Islet precursor cell (in vitro differentiated cells): Measurements from ENCODE around the gene ZNF18.

Source experiments
- DNase-seq: peaks from one replicate; pipeline ENCODE4 v3.0.0-alpha.2; 2018

Gene ZNF18, protein sequence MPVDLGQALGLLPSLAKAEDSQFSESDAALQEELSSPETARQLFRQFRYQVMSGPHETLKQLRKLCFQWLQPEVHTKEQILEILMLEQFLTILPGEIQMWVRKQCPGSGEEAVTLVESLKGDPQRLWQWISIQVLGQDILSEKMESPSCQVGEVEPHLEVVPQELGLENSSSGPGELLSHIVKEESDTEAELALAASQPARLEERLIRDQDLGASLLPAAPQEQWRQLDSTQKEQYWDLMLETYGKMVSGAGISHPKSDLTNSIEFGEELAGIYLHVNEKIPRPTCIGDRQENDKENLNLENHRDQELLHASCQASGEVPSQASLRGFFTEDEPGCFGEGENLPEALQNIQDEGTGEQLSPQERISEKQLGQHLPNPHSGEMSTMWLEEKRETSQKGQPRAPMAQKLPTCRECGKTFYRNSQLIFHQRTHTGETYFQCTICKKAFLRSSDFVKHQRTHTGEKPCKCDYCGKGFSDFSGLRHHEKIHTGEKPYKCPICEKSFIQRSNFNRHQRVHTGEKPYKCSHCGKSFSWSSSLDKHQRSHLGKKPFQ

DNA sequence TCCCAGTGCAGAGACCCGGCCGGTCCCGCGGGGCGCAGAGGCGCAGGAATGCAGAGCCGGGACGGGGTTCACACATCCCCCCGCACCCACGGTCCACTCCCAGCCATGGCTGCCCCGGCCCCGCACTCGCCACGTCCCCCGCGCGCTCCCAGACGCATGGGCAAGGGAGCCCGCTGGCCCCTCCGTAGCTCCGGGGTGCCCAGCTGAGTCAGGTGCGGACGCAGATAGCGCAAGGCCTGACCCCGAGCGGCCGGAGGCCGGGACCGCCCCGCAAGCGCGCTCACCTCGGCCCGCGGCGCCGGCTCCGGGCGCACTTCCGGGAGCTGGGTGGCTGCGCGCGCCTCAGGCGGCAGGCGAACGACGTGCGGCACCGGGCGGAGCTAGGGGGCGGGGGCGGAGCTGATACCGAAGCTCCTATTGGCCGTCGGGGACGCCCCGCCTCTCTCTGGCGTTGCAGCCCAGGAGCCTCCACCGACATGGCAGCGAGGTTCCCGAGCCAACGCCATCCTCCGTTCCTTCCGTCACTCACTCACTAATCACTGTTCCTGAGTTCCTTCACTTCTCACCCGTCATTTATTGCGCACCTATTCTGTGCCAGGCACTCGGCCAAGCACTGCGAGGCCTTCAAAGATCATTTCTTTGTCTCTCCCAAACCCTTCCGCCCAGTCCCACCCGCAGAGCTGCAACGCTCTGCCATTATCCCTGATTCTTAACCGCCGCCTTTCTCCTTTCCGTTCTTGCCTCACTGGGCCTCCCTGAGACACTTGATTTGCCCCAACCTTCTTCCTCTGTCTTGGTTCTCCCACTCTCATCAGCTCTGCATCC lies at the start of gene ZNF18:
TSS of gene ZNF18 (minus strand) at position 329 of the 825 bp plus-strand sequence. CDS start 4,646 bp downstream, outside the sequence.
- peak; percentile 99 for DNase-seq

DNA sequence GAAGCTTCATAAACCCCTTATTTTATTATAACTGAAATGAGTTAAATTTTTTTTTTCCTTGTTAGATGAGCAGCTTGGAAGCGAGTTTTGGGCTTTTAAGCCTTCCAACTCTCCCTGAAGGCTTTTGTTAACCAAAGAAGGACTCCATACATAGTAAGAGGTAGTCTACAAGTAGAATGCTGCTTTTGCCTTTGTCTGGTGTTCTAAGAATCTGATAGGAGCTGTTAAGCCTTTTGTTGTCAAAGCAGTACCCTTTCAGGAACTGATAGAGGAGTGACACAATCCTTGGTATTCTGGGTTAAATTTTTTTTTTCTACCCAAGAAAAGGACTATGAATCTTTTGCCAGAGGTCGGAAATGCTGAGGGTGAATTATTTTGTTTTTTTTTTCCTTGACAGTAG lies 49.5 kb upstream of the ZNF18 start:
- no peak for DNase-seq

DNA sequence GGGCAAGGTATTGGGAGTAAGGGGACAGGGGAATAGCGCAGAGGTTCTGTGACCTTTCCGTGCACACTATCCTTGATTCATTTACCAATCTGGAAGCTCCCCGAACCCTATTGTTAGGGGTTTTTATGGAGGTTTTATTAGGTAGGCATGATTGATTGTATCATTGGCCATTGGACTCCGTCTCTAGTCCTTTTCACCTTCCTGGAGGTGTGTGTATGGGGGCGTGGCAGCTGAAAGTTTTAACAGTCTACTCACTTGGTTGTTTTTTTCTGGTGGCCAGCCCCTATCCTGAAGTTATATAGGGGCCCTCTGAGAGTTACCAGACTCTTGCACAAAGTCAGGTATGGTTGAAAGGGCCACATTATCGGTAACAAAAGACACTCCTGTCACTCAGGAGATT lies 46.4 kb upstream of the ZNF18 start:
- no peak for DNase-seq

DNA sequence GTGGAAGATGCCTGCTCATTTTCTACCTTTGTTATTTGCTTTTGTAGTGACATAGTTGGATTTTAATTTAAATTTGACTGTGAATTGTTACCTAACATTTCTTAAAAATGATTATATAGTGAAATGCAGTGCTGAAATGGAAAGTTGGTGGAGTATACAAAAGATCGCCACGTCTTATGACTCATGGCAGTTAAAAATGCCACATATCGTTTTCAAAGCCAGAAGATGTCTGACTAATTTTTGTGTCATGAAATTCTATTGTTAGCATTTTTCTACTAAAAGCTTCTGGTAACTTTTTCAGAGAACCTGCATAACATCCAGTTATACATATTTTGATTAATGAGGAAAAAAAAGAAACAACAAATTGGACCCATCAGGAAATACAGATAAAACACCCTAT lies 44.0 kb upstream of the ZNF18 start:
- DNase-seq = no peak

DNA sequence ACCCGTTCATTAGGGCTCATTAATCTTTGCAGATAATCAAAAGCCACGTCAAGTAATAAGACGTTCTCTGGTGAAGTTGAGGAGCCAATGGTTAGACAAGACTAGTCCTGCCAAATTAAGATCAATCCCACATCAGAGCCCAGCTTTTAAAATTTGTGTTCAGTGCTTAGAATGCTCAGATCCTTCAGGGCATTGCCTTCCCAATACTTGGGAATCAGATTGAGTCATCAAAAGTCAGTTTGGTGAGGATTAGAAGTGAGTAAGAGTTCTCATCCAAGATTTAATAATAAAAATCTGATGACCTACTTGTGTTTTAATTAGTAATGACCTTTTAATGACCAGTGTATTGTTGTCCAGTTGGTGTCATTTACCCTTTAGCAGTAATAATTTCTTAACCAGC lies 43.2 kb upstream of the ZNF18 start:
- no peak for DNase-seq

DNA sequence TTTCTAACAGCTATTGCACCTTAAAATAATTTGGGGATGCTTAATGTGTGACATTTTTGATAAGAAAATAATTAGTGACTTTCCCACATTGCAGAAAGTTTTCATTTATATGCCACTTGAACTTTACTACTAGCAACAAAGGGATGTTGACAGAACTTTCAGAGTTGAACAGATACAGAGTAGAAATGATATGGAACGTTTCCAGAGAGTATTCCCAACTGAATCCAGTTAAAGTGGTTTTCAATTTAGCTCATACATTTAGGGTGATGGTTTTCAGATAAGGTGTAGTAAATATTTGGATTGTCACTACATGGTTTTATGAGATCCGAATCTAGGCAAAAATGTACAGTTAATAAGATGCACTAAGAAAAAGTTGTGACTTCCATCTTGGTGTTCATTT lies 40.7 kb upstream of the ZNF18 start:
- DNase-seq = no peak

DNA sequence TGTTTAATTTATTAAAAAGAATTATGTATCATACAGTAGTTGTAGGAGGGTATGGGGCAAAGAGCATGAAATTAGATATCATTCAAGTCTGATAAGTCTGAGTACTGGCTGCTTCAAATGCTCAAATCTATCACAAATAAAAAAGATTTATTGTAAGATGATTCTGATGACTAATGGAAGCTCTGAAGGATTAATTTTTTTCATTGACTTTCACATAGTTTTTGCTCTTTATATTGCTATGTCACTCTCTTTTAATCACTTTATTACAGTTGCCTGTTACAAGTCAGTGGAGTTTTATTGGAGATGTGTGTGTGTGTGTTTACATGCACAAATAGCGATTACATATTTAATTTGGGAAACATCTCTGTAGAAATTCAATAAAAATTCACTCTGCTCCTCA lies 38.4 kb upstream of the ZNF18 start:
- DNase-seq = no peak

DNA sequence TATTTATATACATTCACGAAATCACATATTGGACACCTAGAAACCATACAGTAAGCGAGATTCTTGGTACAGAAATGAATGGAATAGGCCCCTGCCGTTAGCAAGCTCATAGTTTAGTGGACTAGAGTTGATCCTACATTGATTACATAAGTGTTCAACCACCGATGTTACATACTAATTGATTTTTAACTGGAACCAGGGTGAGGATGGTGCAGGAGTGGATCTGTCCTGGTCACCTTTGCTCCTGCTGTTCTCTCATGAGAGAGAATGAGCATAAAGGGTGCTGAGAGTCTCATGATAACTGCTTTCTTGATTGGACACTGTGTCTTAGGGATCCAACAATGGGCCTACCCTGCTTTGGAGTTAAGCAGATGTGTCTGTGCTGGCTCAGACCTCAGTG lies 37.3 kb upstream of the ZNF18 start:
- DNase-seq = no peak

DNA sequence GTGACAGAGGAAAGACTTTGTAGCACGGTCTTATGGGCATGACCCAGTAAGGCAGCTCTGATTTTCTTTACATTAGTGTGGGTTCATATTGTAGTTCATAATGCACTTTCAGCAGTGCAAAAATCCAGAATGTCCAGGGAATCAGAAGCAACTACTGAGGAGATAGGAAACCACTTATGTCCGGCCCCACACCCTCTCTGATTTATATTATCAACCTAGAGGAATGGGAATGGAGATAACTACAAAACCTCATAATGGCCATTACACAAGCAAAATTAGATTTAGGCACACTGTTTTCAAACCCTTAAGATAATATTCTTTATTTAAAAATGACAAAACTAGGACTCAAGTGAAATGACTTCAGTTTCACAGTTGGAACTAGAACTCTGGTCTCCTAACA lies 31.3 kb upstream of the ZNF18 start:
- DNase-seq = no peak

DNA sequence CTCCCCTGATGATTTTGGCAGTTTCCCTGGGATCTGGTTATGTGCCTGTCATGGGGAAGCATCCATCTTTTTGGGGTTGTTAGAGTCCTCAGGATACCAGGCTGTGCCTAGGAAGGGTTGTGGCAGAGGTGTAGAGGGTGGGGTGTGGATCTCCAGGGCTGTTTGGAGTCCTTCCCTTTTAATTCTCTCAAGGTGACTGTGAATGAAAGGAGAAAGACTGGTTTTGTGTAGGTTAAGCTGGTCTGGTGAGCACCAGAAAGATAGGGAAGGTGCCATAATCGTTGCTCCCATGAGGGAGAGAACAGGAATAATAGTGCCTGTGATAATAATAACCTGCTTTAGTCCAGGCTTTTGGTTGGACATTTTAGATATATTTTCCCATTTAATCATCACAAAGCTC lies 30.4 kb upstream of the ZNF18 start:
- no peak for DNase-seq

DNA sequence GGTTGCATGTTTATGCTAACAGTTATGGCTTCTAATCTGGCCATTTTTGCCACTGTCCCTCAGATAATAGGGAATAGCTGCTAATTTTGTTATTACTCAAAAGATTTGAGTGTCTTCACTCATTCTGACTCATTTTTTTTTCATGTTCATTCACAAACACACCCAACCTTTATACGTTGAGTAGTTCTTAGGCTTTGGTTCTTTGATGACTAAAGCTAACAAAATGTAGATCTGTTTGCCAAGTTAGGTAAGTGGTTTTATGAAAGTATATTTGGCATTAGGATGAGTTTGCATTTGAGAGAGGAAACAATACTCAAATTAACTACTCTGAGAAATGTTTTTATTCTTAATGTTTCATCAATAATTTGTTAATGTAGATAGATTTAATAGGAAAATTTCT lies 27.1 kb upstream of the ZNF18 start:
- DNase-seq = no peak

DNA sequence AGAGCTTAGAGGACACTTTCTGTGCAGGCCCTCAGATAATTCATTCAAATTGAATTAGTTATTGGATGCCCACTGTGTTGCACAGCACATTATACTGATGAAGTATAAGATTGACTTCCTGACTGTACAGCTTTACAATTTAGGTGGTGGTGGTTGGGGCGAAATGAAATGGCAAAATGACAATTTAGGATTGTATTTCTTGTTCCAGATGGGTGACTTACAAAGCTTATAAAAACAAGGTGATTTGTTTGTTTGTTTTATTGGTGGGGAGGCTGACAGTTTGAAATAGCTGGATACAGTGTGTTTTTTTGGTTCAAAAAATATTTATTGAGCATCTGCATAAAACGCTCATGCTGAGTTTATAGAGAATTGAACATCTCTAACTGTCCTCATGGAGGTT lies 25.0 kb upstream of the ZNF18 start:
- DNase-seq = no peak

DNA sequence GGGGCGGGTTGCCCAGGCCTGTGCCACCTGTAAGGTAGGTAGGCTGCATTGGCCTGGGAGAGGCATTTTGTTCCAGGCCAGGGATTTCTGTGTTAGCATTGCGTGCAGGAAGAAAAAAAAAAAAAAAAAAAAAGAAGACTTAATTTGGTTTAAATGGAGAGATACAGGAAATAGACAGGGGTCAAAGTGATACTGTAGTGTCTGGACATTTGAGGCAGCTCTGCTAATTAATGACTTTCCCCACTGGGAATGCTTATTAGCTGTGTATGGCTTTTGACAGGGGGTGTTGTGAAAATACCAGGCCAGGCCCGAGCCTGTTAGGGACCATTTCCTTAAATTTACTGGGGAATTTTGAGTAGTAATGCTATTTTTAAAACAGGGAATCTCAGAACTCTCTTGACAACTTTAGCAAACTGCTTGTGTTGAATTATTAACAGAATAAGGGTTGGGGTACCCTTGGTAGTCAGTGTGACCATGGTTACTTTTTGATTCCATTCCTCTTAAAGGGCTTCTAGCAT lies 24.4 kb upstream of the ZNF18 start:
- no peak for DNase-seq

DNA sequence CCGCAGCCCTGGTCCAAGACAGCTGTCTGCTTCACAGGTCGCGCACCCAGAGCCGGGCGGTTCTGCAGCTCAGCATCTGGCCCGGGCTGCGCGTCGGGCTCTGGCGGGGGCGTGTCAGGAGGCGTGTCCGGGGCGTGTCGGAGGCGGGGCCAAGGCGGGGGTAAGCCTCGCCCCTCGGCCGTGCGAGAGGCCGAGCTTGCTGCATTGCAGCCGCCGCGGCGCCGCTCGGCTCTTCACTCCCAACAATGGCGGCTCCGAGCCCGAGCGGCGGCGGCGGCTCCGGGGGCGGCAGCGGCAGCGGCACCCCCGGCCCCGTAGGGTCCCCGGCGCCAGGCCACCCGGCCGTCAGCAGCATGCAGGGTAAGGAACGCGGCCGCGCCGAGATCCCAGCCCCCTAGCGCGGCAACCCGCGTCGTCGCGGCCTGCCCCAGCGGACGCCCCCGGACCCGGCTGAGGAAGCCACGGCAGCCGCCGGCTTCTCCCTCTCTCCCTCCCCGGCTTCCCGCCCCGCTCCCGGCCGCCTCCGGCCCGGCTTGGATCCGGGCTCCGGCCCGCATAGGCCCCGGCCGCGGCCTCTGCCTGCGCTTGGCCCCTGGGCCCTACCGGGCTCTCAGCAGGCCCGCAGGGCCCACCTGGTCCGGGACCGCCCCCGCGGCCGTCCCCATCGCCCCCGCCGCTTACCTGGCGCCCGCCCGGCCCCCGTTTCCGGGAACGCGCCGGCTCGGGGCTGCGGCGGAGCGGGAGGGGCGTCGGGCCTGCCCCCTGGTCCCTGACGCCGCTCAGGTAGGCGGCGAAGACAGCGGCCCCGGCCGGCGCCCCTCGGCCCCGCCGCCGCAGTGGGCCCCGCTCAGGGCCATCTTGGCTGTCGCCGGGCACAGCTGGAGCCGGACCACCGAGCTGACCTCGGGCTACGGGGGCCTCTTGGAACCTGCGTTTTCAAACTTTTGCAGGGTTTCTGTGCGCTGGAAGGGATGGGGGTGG lies 23.7 kb upstream of the ZNF18 start, which contains the start of gene MAP2K4:
TSS of gene MAP2K4 (plus strand) at position 236 of the 981 bp plus-strand sequence. CDS start at position 246, 10 bp downstream.
- DNase-seq = peak; percentile 98

DNA sequence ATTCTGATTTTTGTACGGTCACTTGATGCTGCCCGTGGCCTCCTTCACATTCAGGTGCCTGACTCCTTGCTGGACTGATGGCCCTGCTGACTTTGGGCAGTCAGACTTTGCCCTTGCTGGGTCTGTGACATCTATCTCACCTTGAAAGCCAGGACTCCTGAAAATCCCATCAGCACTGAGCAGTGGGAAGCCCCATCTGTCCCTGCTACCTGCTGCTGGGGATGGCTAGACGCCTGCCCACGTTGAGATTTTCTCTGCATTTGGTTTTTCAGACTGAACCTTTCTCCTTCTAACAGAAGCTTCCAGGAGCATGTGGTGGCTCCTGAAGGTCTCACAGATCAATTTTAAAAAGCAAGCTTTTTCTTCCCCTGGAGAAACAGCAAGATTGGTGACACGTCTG lies 10.2 kb upstream of the ZNF18 start:
- no peak for DNase-seq

DNA sequence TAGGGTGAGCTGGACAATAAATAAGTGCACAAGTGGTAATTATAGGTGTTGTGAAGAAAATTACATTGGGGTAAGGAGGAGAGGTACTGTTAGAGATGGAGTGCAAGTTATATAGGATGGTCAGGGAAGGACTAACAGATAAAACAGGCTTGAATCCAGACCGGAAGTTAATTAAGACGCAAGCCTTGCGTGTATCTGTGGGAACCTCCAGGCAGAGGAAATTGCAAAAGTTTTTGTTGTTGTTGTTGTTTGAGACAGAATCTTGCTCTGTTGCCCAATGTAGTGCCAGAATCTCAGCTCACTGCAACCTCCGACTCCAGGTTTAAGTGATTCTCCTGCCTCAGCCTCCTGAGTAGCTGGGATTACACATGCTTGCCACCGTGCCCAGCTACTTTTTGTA lies 2.4 kb upstream of the ZNF18 start:
- no peak for DNase-seq

DNA sequence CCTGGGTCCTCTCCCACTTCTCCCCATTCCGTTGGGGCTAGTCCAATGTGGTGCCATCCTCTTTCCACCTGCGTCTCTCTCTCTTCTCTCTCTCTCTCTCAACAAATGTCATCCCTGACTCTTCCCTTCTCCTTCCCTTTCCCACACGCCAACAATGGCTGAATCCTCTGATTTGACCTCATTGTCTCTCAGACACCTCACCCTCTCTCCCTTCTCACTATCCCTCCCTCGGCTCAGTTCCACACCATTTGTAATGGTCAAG lies 628 bp upstream of the ZNF18 start:
- no peak for DNase-seq

DNA sequence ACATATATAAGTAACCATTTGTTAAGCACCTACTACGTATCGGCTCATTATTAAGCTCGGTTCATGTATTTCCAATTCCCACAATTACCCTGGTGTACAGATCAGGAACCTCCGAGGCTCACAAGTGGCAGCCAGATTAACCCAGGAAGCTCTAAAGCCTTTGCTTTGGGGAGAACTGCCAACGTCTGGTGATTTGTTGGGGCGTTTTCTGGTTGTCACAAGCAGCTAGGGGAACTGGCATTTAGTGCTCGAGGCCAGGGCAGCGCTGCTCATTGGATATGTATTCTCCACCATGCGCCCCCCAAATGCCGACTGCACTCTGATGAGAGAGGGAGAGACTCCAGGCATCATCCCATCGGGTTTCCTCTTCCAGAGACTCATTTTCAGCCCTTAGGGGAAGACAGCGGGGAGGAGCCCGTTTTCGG lies 541 bp downstream of the ZNF18 start:
- DNase-seq = no peak

DNA sequence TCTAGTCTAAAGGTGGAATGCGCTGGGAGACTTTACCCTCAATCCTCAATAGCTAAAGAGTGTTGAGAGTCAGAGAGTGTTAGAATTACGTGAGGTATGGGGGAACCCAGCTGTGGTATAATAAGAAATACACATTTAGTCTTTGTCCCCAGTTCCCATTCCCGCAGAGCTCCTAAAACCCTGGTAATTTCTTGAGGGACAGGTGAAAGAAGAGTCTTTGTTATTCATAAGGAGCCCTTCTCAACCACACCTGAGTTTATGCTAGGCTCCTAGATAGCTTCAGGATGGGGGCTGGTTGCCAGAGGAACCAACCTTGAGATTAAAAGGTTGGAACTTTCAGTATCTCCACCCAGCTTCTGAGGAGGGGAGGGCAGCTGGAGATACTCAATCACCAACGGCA lies 5.8 kb downstream of the ZNF18 start:
- no peak for DNase-seq

DNA sequence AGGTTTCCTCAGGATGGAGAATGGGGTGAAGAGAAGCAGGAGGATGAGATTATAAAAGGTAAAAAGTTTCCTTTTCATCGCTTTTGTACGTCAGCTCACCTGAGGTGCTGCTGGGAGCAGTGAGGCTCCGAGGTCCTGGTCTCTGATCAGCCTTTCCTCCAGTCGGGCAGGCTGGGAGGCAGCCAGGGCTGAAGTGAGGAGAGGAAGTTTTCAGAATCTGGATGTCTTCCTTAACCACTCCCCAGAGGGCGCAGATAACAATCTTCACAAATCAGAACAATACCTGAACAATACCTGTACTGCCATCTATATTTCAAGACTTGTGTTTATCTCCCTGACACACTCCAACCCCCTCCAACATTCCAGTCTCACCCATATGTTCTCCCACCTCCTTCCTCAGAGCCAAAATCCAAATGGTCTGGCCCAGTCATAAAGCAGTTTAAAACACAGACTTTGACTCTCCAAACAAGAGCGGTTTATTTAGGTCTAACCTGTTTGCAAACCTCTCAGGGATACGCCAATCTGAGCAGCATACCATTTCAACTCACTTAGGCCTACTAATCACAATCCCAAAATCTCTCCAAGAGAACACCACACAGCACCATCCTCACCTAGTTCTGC lies 6.8 kb downstream of the ZNF18 start:
- DNase-seq = no peak

DNA sequence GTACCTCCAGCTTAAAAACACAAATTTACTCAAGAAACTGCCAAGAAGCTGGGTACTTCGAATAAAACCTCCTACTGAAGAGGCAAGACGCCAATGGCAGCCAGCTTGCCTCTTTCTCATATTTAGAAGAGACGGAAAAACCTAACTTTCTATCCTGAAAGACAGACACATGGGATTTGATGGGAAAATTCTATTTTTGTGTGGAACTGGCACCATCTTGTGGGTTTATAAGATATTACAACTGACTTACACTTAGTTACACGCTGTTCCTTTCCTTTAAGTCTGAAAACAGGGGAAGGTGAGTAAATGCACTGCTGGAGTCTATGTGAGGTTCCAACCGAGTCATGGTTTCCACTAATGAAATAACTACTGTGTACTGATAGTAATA lies 10.3 kb downstream of the ZNF18 start:
- DNase-seq = no peak
